Measurements from ENCODE around the gene NAAA.
"Not testable (repeated sequence)": the region's sequence is repeated elsewhere in the genome, so short reads cannot be mapped to it uniquely, and the experiment has no call there.

Gene NAAA

GRCh38 chr4:75940692-75941253, at the start of gene NAAA:
NAAA (minus strand) TSS chr4:75941013; CDS start chr4:75940949, 64 bp downstream.
- DNase-seq: peak; percentile 41

GRCh38 chr4:75989846-75990528, 49.2 kb upstream of the NAAA start:
- no peak for DNase-seq

GRCh38 chr4:75985116-75985515, 44.3 kb upstream of the NAAA start:
- DNase-seq: no peak

- DNase-seq: no peak
Observed at GRCh38 chr4:75980576-75980975, 39.8 kb upstream of the NAAA start.

- DNase-seq: no peak
Observed at GRCh38 chr4:75976177-75976576, 35.4 kb upstream of the NAAA start.

- DNase-seq: no peak
Observed at GRCh38 chr4:75973766-75974165, 33.0 kb upstream of the NAAA start.

GRCh38 chr4:75968084-75968483, 27.3 kb upstream of the NAAA start:
- DNase-seq: no peak

GRCh38 chr4:75963558-75963957, 22.7 kb upstream of the NAAA start:
- DNase-seq: no peak

- not testable (repeated sequence) for DNase-seq
Observed at GRCh38 chr4:75962072-75962471, 21.3 kb upstream of the NAAA start.

- DNase-seq: not testable (repeated sequence)
Observed at GRCh38 chr4:75958546-75958945, 17.7 kb upstream of the NAAA start.

GRCh38 chr4:75954811-75955210, 14.0 kb upstream of the NAAA start:
- DNase-seq: not testable (repeated sequence)

GRCh38 chr4:75953509-75953908, 12.7 kb upstream of the NAAA start:
- DNase-seq: no peak

GRCh38 chr4:75950213-75950815, 9.5 kb upstream of the NAAA start:
- DNase-seq: no peak

- no peak for DNase-seq
Observed at GRCh38 chr4:75948822-75949444, 8.1 kb upstream of the NAAA start.

GRCh38 chr4:75939890-75940691, 722 bp downstream of the NAAA start:
- peak; percentile 35 for DNase-seq

- DNase-seq: no peak
Observed at GRCh38 chr4:75935628-75936027, 5.2 kb downstream of the NAAA start.

GRCh38 chr4:75930152-75930551, 10.7 kb downstream of the NAAA start:
- DNase-seq: no peak

- DNase-seq: not testable (repeated sequence)
Observed at GRCh38 chr4:75924916-75925315, 15.9 kb downstream of the NAAA start.

- peak; percentile 44 for DNase-seq
Observed at GRCh38 chr4:75924309-75924827, 16.4 kb downstream of the NAAA start.

- no peak for DNase-seq
Observed at GRCh38 chr4:75922588-75922987, 18.2 kb downstream of the NAAA start.

GRCh38 chr4:75921910-75922309, 18.9 kb downstream of the NAAA start:
- no peak for DNase-seq

GRCh38 chr4:75920327-75920726, 20.5 kb downstream of the NAAA start:
- no peak for DNase-seq

GRCh38 chr4:75919920-75920319, 20.9 kb downstream of the NAAA start:
- no peak for DNase-seq

Measured in NCI-H345 (cell line).